Skeletal muscle satellite cell (primary cell): ENCODE results near the gene KLHDC8B.
A peak's percentile ranks its signal among the peaks of the same experiment; 100 is the strongest.
"Not testable (repeated sequence)": the region's sequence is repeated elsewhere in the genome, so short reads cannot be mapped to it uniquely, and the experiment has no call there.

Experiments used
- H3K27me3 ChIP-seq: 2 replicates; pipeline ENCODE4 v1.7.0; 2013; ENCODE audit warnings: low read length; ENCODE audit not compliant: control insufficient read depth, insufficient read depth
- H3K36me3 ChIP-seq: 2 replicates; pipeline ENCODE4 v1.7.0; 2013; ENCODE audit warnings: mild to moderate bottlenecking, control low read depth, low read length; ENCODE audit not compliant: insufficient read depth
- H3K4me1 ChIP-seq: 2 replicates; pipeline ENCODE4 v1.7.0; 2013; ENCODE audit warnings: low read length; ENCODE audit not compliant: control insufficient read depth, insufficient read depth
- H3K4me2 ChIP-seq: 2 replicates; pipeline ENCODE4 v1.7.0; 2013; ENCODE audit warnings: mild to moderate bottlenecking, low read length
- H3K4me3 ChIP-seq: 2 replicates; pipeline ENCODE4 v1.7.0; 2013; ENCODE audit warnings: low read length
- H3K9ac ChIP-seq: 2 replicates; pipeline ENCODE4 v1.7.0; 2013; ENCODE audit warnings: mild to moderate bottlenecking, low read depth, low read length, moderate library complexity
- H3K9me3 ChIP-seq: replicated peaks from 2 replicates; pipeline ENCODE4 v1.7.0; 2013; ENCODE audit warnings: mild to moderate bottlenecking, control low read depth, low read length

The KLHDC8B gene

GRCh38 chr3:49199239-49199899 is 28.0 kb downstream of the KLHDC8B start:
- peak overlapping the region; percentile 93 for H3K4me3 ChIP-seq
- no peaks in the 10 kb centered on the region for H3K27me3 ChIP-seq
- no peaks in the 10 kb centered on the region for H3K36me3 ChIP-seq
- peak overlapping the region; percentile 92 for H3K4me2 ChIP-seq
- peaks cover 6% of the 10 kb centered on the region for H3K4me1 ChIP-seq
- peak overlapping the region; percentile 91 for H3K9ac ChIP-seq
- H3K9me3 ChIP-seq, result no peaks in the 10 kb centered on the region

- H3K9ac ChIP-seq, result peak overlapping the region; percentile 91
- peaks cover 6% of the 10 kb centered on the region for H3K4me1 ChIP-seq
- no peaks in the 10 kb centered on the region for H3K36me3 ChIP-seq
- peak overlapping the region; percentile 92 for H3K4me2 ChIP-seq
- no peaks in the 10 kb centered on the region for H3K27me3 ChIP-seq
- no peaks in the 10 kb centered on the region for H3K9me3 ChIP-seq
- peak overlapping the region; percentile 93 for H3K4me3 ChIP-seq
Measured at GRCh38 chr3:49199900-49200281, 28.5 kb downstream of the KLHDC8B start.

- peaks cover 9% of the 10 kb centered on the region for H3K4me1 ChIP-seq
- no peak overlapping the region for H3K4me2 ChIP-seq
- H3K4me3 ChIP-seq, result no peak overlapping the region
- no peaks in the 10 kb centered on the region for H3K9me3 ChIP-seq
- peaks cover 10% of the 10 kb centered on the region for H3K36me3 ChIP-seq
- H3K9ac ChIP-seq, result no peak overlapping the region
- no peaks in the 10 kb centered on the region for H3K27me3 ChIP-seq
Measured at GRCh38 chr3:49213541-49213943, 42.1 kb downstream of the KLHDC8B start.

- no peaks in the 10 kb centered on the region for H3K9me3 ChIP-seq
- H3K36me3 ChIP-seq, result peaks cover 10% of the 10 kb centered on the region
- peaks cover 13% of the 10 kb centered on the region for H3K4me1 ChIP-seq
- no peak overlapping the region for H3K4me2 ChIP-seq
- H3K4me3 ChIP-seq, result no peak overlapping the region
- H3K9ac ChIP-seq, result no peak overlapping the region
- H3K27me3 ChIP-seq, result no peaks in the 10 kb centered on the region
Measured at GRCh38 chr3:49213998-49214397, 42.6 kb downstream of the KLHDC8B start.

- peaks cover 14% of the 10 kb centered on the region for H3K4me1 ChIP-seq
- H3K4me2 ChIP-seq, H3K27me3 ChIP-seq, H3K9ac ChIP-seq, H3K4me3 ChIP-seq, H3K36me3 ChIP-seq, H3K9me3 ChIP-seq: not testable (repeated sequence)
Measured at GRCh38 chr3:49216687-49217086, 45.3 kb downstream of the KLHDC8B start.

GRCh38 chr3:49217108-49217507 is 45.7 kb downstream of the KLHDC8B start:
- peaks cover 14% of the 10 kb centered on the region for H3K4me1 ChIP-seq
- not testable (repeated sequence) for H3K9ac ChIP-seq, H3K9me3 ChIP-seq

GRCh38 chr3:49217688-49218470 is 46.5 kb downstream of the KLHDC8B start:
- Histone ChIP-seq H3K4me2 (no peak overlapping the region), H3K9ac (no peak overlapping the region), H3K4me3 (no peak overlapping the region), H3K27me3 (no peaks in the 10 kb centered on the region), H3K4me1 (peaks cover 14% of the 10 kb centered on the region), H3K36me3 (peaks cover 6% of the 10 kb centered on the region), H3K9me3 (no peaks in the 10 kb centered on the region)

More at GRCh38 chr3:49217108-49217507, 45.7 kb downstream of the KLHDC8B start:
- H3K27me3 ChIP-seq, H3K36me3 ChIP-seq, H3K4me2 ChIP-seq, H3K4me3 ChIP-seq: not testable (repeated sequence)

- H3K9me3 ChIP-seq, H3K9ac ChIP-seq, H3K4me3 ChIP-seq, H3K36me3 ChIP-seq, H3K4me2 ChIP-seq, H3K27me3 ChIP-seq: not testable (repeated sequence)
- peaks cover 14% of the 10 kb centered on the region for H3K4me1 ChIP-seq
Measured at GRCh38 chr3:49218471-49218989, 47.1 kb downstream of the KLHDC8B start.

GRCh38 chr3:49219132-49219531 is 47.7 kb downstream of the KLHDC8B start:
- Histone ChIP-seq H3K9ac (no peak overlapping the region), H3K27me3 (no peaks in the 10 kb centered on the region)

GRCh38 chr3:49220985-49221563 is 49.7 kb downstream of the KLHDC8B start:
- not testable (repeated sequence) for H3K9ac ChIP-seq, H3K36me3 ChIP-seq, H3K27me3 ChIP-seq, H3K4me3 ChIP-seq, H3K4me2 ChIP-seq, H3K9me3 ChIP-seq
- H3K4me1 ChIP-seq, result peaks cover 14% of the 10 kb centered on the region

More at GRCh38 chr3:49219132-49219531, 47.7 kb downstream of the KLHDC8B start:
- Histone ChIP-seq H3K36me3 (peaks cover under 1% of the 10 kb centered on the region), H3K4me3 (no peak overlapping the region), H3K9me3 (no peaks in the 10 kb centered on the region), H3K4me1 (peaks cover 14% of the 10 kb centered on the region), H3K4me2 (no peak overlapping the region)

- Histone ChIP-seq H3K4me1 (peaks cover 14% of the 10 kb centered on the region), H3K9ac (no peak overlapping the region), H3K36me3 (no peaks in the 10 kb centered on the region), H3K4me3 (no peak overlapping the region), H3K4me2 (no peak overlapping the region), H3K27me3 (no peaks in the 10 kb centered on the region), H3K9me3 (no peaks in the 10 kb centered on the region)
Measured at GRCh38 chr3:49222002-49222401, 50.6 kb downstream of the KLHDC8B start.
